GM21390 (cell line): ENCODE results near the gene MUC20.
"Not testable (repeated sequence)": the region's sequence is repeated elsewhere in the genome, so short reads cannot be mapped to it uniquely, and the experiment has no call there.

Experiments used
- ATAC-seq: cut with Tn5 transposase; IDR thresholded peaks from one replicate; pipeline ENCODE4 v1.9.1; 2021; ENCODE audit not compliant: unreplicated experiment

The MUC20 gene

DNA sequence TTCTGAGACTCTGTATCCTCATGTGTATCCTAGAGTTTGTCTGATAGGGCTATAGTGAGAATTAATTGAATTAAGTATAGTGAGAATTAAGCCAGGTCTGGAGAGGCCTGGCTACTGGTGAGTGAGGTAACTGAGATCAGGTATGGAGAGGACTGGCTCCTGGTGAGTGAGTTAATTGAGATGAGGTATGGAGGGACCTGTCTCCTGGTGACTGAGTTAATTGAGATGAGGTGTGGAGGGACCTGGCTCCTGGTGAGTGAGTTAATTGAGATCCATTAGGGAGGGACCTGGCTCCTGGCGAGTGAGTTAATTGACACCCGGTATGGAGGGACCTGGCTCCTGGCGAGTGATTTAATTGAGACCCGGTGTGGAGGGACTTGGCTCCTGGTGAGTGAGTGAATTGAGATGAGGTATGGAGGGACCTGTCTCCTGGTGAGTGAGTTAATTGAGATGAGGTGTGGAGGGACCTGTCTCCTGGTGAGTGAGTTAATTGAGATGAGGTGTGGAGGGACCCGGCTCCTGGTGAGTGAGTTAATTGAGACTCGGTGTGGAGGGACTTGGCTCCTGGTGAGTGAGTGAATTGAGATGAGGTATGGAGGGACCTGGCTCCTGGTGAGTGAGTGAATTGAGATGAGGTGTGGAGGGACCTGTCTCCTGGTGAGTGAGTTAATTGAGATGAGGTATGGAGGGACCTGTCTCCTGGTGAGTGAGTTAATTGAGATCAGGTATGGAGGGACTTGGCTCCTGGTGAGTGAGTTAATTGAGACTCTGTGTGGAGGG, 10.5 kb upstream of the MUC20 start:
- not testable (repeated sequence) for ATAC-seq

GRCh38 chr3:195711091-195711812, 9.5 kb upstream of the MUC20 start:
- ATAC-seq = not testable (repeated sequence)

DNA sequence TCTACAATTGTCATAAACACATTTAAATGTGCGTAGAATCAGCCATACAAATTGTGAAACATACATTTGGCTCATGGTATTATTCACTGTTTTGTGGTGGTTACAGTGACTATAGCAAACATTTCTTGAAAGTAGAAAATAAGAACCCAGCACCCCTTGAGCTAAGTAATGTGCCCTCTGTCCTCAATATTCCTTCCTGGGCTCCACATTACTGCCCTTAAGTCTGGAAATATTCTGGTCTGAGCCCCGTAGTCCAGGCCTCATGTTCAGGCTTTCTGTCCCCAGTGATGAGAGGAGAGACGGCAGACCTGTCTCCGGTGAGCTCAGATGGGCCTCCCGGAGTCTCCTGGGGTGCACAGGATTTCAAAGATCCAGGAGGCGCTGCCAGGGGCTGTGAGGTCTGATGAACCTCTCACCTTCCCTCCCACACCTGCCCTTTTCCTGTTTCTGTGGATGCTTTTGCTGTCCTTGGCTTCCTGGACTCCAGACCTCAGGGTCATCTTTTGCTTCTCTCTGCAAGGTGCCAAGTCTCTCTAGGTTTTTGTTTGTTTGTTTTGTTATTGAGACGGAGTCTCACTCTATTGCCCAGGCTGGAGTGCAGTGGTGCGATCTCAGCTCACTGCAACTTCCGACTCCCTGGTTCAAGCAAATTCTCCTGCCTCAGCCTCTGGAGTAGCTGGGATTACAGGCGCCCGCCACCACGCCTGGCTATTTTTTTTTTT, 8.8 kb upstream of the MUC20 start:
- ATAC-seq = no peak

- not testable (repeated sequence) for ATAC-seq
These were observed 8.3 kb upstream of the MUC20 start for GRCh38 chr3:195712535-195712910.

- not testable (repeated sequence) for ATAC-seq
These were observed 7.6 kb upstream of the MUC20 start for GRCh38 chr3:195713150-195713549.

GRCh38 chr3:195714380-195715011, 6.3 kb upstream of the MUC20 start:
- ATAC-seq = no peak

- no peak for ATAC-seq
These were observed 5.6 kb upstream of the MUC20 start for GRCh38 chr3:195715134-195715533.

DNA sequence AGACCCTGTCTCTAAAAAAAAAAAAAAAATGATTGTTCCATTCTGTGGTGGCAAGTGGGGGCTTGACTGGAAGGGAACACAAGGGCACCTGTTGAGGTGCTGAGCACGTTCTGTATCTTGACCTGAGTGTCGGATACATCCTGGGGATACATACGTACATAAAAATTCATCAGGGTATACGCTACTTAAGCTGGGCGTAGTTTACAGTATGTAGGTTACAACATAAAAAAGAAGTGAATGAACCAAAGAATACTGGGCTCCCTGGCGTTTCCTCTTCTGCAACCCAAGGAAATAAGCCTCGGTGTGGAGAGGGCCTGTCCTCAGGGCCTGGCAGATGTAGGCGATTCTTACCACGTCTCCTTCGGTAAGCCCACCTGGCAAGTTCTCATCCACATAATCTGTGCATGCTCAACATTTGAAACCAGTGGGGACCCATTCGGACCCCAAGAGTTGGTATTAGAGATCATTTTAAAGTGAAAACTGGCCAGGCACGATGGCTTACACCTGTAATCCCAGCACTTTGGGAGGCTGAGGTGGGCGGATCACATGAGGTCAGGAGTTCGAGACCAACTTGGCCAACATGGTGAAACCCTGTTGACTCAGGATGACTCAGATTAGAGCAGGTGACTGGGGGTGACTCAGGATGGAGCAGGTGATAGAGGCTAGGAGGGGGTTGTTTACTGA, 5.1 kb upstream of the MUC20 start:
- ATAC-seq = no peak

DNA sequence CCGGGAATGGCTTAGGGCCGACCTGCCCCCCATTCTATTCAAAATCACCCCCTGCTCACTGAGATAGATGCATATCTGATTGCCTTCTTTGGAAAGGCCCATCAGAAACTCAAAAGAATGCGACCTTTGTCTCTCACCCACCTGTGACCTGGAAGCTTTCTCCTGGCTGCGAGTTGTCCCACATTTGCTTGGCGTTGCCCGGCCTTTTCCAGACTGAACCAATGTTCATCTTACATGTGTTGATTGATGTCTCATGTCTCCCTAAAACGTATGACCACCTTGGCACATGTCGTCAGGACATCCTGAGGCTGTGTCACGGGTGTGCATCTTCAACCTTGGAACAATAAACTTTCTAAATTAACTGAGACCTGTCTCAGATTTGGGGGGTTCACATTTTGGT, 3.4 kb upstream of the MUC20 start:
- no peak for ATAC-seq

DNA sequence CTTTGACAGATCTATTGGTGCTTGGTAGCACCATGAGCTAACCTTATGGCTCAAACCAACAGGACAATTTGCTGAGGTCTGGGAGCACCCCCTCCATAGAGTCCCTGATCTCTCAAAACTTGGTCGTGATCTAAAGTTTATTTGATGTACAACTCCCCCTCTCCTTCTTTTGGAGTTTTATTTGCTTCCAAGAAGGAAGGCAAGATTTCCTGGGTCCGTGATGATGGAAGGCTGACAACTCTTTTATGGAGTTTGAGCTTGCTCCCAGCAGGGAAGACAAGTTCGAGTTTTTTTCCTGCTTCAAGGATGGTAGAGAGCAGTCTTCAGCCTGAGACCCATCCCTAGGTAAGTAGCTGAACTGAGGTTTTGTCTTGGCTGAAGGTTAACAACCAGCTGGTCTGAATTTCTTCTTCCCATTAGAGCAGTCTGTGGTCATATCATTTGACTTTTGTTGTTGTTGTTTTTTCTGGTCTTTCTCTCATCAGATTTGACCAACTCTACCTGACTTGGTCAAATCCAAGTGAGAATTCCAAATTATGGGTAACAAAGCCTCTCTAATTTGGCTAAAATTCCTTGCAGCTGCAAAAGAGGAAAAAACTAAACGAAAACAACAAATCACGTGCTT, 2.8 kb upstream of the MUC20 start:
- ATAC-seq = no peak

DNA sequence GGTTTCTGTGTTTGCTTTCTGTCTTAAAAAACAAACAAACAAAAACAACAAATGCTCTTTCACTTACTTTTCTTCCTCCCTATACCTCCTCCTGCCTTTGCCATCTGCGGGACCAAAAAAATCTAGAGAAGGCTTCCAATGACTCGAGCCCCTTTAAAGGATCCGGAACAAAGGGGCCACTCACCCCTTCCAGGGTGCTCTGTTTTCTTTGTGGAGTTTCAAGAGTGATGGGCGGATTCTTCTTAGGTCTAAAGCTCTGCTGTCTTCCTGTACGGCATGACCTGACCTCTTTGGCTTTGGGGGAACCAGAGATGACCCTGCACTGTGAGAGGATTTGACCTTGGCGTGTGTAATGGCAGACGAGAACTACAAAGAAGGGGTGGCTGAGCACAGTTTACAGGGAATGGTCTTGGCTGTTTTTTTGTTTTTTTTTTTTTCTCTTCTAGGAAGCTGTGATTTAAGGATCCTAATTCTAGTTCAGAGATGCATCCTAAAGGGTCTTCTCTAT, 2.2 kb upstream of the MUC20 start:
- ATAC-seq = no peak

DNA sequence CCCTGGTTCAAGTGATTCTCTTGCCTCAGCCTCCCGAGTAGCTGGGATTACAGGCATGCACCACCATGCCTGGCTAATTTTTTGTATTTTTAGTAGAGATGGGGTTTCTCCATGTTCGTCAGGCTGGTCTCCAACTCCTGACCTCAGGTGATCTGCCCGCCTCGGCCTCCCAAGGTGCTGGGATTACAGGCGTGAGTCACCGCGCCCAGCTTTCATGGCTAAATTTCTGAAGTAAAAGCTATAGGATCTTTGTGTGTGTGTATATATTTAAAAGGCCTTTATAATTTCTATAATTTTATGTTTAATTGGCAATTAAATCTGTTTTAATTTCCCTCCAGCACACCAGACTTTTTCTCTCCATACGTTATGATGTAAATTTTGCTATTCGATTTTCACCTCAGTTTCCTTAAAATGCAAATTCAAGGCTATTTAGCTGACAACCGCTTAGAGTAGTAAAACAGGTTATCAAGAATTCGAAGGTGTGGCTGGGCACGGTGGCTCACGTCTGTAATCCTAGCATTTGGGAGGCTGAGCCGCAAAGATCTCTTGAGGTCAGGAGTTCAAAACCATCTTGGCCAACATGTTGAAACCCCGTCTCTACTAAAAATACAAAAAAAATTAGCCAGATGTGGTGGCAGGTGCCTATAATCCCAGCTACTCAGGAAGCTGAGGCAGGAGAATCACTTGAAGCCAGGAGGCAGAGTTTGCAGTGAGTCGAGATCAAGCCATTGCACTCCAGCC, 1.1 kb upstream of the MUC20 start:
- ATAC-seq = not testable (repeated sequence)

DNA sequence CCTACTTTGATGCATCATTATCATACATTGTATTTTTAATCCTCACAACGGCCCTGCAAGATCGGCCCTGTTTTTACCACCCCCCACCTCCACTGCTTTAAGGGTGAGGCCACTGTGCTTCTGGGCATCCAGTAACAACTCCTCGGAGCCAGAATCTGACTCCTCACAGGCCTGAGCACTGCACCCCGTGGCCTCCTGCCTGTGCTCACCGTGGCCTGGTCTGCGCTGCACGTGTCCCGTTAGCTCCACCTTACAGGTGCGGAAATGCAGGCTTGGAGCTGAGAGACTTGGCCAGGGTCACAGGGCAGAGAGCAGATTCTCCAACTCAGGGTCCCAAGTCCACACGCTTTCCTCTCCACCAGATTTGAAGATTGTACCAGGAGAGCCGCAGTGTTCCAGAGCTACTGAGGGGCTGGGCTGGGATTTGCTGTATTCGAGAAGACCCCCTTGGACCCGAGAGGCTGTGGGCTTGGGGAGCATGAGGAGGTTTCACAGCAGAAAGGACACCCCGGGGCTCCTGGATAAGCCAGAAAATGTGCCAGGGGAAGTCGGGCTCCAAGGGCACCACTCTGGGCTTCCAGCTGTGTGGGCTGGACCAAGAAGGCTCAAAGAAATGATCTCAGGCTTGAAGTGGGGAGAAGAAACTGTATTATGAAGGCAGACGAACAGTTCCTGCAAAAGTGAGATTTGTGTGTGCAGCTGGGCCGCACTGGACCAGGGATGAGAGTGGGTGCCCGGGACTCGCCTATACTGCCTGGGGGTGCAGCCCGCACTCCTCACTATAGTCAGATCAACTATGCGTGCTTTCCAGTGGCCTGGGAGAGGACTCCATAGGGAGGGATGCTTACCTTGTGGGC, 1.6 kb downstream of the MUC20 start:
- ATAC-seq = not testable (repeated sequence)

DNA sequence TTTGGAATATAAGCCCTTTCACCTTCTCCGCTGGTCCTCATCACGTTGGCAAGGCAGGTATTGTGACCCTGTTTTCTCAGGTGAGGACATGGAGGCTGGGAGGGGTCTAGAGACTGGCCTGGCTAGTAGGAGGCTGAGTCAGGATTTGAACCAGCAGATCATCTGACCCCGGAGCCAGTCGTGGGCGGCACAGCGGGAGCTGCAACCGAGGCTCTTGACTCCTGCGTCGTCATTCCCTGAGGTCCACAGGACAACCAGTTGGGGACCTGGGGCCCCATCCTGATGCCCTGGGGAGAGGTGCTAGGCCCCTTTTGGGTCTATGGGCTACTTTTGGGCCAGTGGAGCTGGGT, 2.2 kb downstream of the MUC20 start:
- ATAC-seq = not testable (repeated sequence)

DNA sequence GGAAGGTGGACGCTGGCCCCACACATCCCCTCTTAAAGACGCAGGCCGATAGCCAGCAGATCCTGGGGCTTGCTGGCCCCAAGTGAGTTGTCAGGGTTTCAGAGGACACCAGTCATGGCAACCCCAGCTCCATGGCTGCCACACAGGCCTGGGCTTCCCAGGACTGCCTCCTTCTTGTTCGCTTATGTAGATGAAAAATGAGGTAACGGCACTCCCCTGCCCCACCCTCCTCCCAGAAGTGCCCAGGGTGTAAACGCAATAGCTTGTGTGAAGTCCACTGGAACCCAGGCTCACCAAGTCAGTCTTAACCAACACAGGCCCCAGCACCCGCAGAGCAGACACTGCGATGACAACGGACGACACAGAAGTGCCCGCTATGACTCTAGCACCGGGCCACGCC, 3.6 kb downstream of the MUC20 start:
- ATAC-seq = not testable (repeated sequence)

DNA sequence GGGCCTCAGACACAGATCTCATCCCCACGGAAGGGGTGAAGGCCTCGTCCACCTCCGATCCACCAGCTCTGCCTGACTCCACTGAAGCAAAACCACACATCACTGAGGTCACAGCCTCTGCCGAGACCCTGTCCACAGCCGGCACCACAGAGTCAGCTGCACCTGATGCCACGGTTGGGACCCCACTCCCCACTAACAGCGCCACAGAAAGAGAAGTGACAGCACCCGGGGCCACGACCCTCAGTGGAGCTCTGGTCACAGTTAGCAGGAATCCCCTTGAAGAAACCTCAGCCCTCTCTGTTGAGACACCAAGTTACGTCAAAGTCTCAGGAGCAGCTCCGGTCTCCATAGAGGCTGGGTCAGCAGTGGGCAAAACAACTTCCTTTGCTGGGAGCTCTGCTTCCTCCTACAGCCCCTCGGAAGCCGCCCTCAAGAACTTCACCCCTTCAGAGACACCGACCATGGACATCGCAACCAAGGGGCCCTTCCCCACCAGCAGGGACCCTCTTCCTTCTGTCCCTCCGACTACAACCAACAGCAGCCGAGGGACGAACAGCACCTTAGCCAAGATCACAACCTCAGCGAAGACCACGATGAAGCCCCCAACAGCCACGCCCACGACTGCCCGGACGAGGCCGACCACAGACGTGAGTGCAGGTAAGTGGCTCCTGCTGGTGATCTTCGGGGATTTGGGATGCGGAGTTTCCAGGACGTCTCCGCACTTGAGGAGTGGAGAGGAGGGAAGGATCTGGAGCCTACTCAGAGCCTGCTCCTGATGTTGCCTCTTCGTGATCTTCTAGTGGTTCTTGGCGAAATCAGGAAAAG, 5.3 kb downstream of the MUC20 start:
- ATAC-seq = not testable (repeated sequence)

GRCh38 chr3:195727606-195728195, 6.9 kb downstream of the MUC20 start:
- no peak for ATAC-seq
